PFSK-1 (cell line): ENCODE data around the gene SLC35E1.

Experiments
- POLR2AphosphoS5 ChIP-seq: IDR thresholded peaks from 2 replicates; pipeline ENCODE4 v1.6.1; 2012; ENCODE audit warnings: low read depth, mild to moderate bottlenecking, control low read depth, low read length, moderate library complexity
- SIN3A ChIP-seq: IDR thresholded peaks from 2 replicates; pipeline ENCODE4 v1.6.1; 2012; ENCODE audit warnings: mild to moderate bottlenecking, low read length, moderate library complexity, borderline replicate concordance; ENCODE audit not compliant: insufficient read depth
- TAF1 ChIP-seq: IDR thresholded peaks from 2 replicates; pipeline ENCODE4 v1.6.1; 2012; ENCODE audit warnings: low read length, control low read depth, borderline replicate concordance; ENCODE audit not compliant: insufficient read depth
- TF ChIP-seq, protein P1 (sequence below), 2 experiments: IDR thresholded peaks; 2 replicates each; pipeline versions ENCODE4 v1.6.1 to v1.8.0; 2011 to 2012; ENCODE audit warnings: low read depth in 2 of 2, low read length in 2 of 2, control low read depth in 1 of 2, inconsistent platforms in 1 of 2, mild to moderate bottlenecking in 1 of 2, moderate library complexity in 1 of 2; ENCODE audit not compliant: insufficient read depth in 1 of 2

GRCh38 chr19:16516923-16517610, 55.1 kb downstream of the SLC35E1 start:
- no peak for TF ChIP-seq POLR2AphosphoS5
- TF ChIP-seq, protein P1, sequence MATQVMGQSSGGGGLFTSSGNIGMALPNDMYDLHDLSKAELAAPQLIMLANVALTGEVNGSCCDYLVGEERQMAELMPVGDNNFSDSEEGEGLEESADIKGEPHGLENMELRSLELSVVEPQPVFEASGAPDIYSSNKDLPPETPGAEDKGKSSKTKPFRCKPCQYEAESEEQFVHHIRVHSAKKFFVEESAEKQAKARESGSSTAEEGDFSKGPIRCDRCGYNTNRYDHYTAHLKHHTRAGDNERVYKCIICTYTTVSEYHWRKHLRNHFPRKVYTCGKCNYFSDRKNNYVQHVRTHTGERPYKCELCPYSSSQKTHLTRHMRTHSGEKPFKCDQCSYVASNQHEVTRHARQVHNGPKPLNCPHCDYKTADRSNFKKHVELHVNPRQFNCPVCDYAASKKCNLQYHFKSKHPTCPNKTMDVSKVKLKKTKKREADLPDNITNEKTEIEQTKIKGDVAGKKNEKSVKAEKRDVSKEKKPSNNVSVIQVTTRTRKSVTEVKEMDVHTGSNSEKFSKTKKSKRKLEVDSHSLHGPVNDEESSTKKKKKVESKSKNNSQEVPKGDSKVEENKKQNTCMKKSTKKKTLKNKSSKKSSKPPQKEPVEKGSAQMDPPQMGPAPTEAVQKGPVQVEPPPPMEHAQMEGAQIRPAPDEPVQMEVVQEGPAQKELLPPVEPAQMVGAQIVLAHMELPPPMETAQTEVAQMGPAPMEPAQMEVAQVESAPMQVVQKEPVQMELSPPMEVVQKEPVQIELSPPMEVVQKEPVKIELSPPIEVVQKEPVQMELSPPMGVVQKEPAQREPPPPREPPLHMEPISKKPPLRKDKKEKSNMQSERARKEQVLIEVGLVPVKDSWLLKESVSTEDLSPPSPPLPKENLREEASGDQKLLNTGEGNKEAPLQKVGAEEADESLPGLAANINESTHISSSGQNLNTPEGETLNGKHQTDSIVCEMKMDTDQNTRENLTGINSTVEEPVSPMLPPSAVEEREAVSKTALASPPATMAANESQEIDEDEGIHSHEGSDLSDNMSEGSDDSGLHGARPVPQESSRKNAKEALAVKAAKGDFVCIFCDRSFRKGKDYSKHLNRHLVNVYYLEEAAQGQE (IDR thresholded peaks at IDR 0.05; ENCODE audit: insufficient read depth in 1 of 2, low read depth in 2 of 2, low read length in 2 of 2), result no peak
- no peak for TF ChIP-seq TAF1
- TF ChIP-seq SIN3A, result no peak
